Neural cell (in vitro differentiated cells): ENCODE results near the gene SNRK. TPM values are rescaled to one million over a fixed set of nuclear protein-coding genes. Genes with fewer than 3 reads are reported as not detected.

Source experiments
- H2AFZ ChIP-seq: fragments of 200-600, 300-800 bp; sonication (generic), shearing (Covaris generic); 2 replicates; pipeline ENCODE4 v1.6.0; 2014; ENCODE audit warnings: low read depth, mild to moderate bottlenecking, antibody characterized with exemption, low read length, moderate library complexity
- H3F3A ChIP-seq: fragments of 200-600 bp; shearing (Covaris generic); 2 replicates; pipeline ENCODE4 v1.6.1; 2016; ENCODE audit warnings: mild to moderate bottlenecking, moderate library complexity, mixed read lengths, antibody characterized with exemption, low read length; ENCODE audit not compliant: insufficient read depth, poor library complexity, severe bottlenecking
- H3K27ac ChIP-seq: fragments of 200-600, 300-800 bp; sonication (generic), shearing (Covaris generic); 2 replicates; pipeline ENCODE4 v1.5.1; 2014; ENCODE audit warnings: mild to moderate bottlenecking, low read length, moderate library complexity
- H3K27me3 ChIP-seq: fragments of 300-800, 200-600 bp; sonication (generic), shearing (Covaris generic); 2 replicates; pipeline ENCODE4 v1.6.0; 2014; ENCODE audit warnings: mild to moderate bottlenecking, low read depth, low read length, moderate library complexity; ENCODE audit not compliant: insufficient read depth
- H3K36me3 ChIP-seq: fragments of 300-800, 200-600 bp; sonication (generic), shearing (Covaris generic); 2 replicates; pipeline ENCODE4 v1.5.1; 2014; ENCODE audit warnings: mild to moderate bottlenecking, antibody characterized with exemption, low read length, moderate library complexity; ENCODE audit not compliant: insufficient read depth
- H3K4me2 ChIP-seq: fragments of 300-800, 200-600 bp; sonication (generic), shearing (Covaris generic); 2 replicates; pipeline ENCODE4 v1.6.0; 2014; ENCODE audit warnings: mild to moderate bottlenecking, low read length
- H3K4me3 ChIP-seq: fragments of 300-800, 200-600 bp; sonication (generic), shearing (Covaris generic); 2 replicates; pipeline ENCODE4 v1.5.1; 2014; ENCODE audit warnings: mild to moderate bottlenecking, low read length, moderate library complexity
- H3K79me2 ChIP-seq: fragments of 200-600 bp; shearing (Covaris generic); replicated peaks from 2 replicates; pipeline ENCODE4 v1.6.0; 2014; ENCODE audit warnings: mild to moderate bottlenecking, low read length, moderate library complexity; ENCODE audit not compliant: insufficient read depth
- H3K9ac ChIP-seq: fragments of 300-800, 200-600 bp; sonication (generic), shearing (Covaris generic); 2 replicates; pipeline ENCODE4 v1.6.1; 2016; ENCODE audit warnings: mild to moderate bottlenecking, low read length, mixed read lengths
- H3K9me2 ChIP-seq: fragments of 200-600 bp; shearing (Covaris generic); 2 replicates; pipeline ENCODE4 v1.6.1; 2016; ENCODE audit warnings: mild to moderate bottlenecking, low read length, mixed read lengths; ENCODE audit not compliant: insufficient read depth
- H3K9me3 ChIP-seq: fragments of 200-600, 300-800 bp; sonication (generic), shearing (Covaris generic); 2 replicates; pipeline ENCODE4 v1.6.1; 2016; ENCODE audit warnings: mild to moderate bottlenecking, mixed run types, low read length, moderate library complexity, mixed read lengths
- H4K20me1 ChIP-seq: fragments of 200-600 bp; shearing (Covaris generic); 2 replicates; pipeline ENCODE4 v1.6.1; 2016; ENCODE audit warnings: mild to moderate bottlenecking, mixed run types; ENCODE audit not compliant: insufficient read depth
- CTCF ChIP-seq: fragments of 450-650 bp; IDR thresholded peaks from 2 replicates; pipeline ENCODE4 v1.5.1; 2014; ENCODE audit warnings: antibody characterized with exemption, mild to moderate bottlenecking, moderate library complexity; ENCODE audit not compliant: poor library complexity, severe bottlenecking
- EP300 ChIP-seq: fragments of 450-650 bp; conservative IDR thresholded peaks from 2 replicates; pipeline ENCODE4 v1.6.1; 2014; ENCODE audit warnings: antibody characterized with exemption, mild to moderate bottlenecking, moderate library complexity; ENCODE audit not compliant: poor library complexity, severe bottlenecking
- EZH2 ChIP-seq: fragments of 200-600, 300-800 bp; shearing (Covaris generic), sonication (generic); IDR thresholded peaks from 2 replicates; pipeline ENCODE4 v1.6.1; 2014; ENCODE audit warnings: antibody characterized with exemption, low read length, borderline replicate concordance, mild to moderate bottlenecking; ENCODE audit not compliant: insufficient read depth, poor library complexity, severe bottlenecking
- MXI1 ChIP-seq: fragments of 450-650 bp; conservative IDR thresholded peaks from 2 replicates; pipeline ENCODE4 v1.6.1; 2014; ENCODE audit warnings: antibody characterized with exemption, mild to moderate bottlenecking; ENCODE audit not compliant: poor library complexity, severe bottlenecking
- POLR2AphosphoS5 ChIP-seq: IDR thresholded peaks from 2 replicates; pipeline ENCODE4 v1.6.1; 2012
- RAD21 ChIP-seq: fragments of 450-650 bp; conservative IDR thresholded peaks from 2 replicates; pipeline ENCODE4 v1.6.1; 2014; ENCODE audit warnings: antibody characterized with exemption, mild to moderate bottlenecking, moderate library complexity
- REST ChIP-seq: IDR thresholded peaks from 2 replicates; pipeline ENCODE4 v1.6.1; 2012; ENCODE audit warnings: borderline replicate concordance
- SMC3 ChIP-seq: fragments of 450-650 bp; conservative IDR thresholded peaks from 2 replicates; pipeline ENCODE4 v1.6.1; 2014; ENCODE audit warnings: antibody characterized with exemption, mild to moderate bottlenecking, moderate library complexity; ENCODE audit not compliant: poor library complexity
- TAF1 ChIP-seq: IDR thresholded peaks from 2 replicates; pipeline ENCODE4 v1.6.1; 2012; ENCODE audit warnings: low read depth
- polyA plus RNA-seq: library from polyadenylated mRNA; depleted of rRNA; stranded (reverse); fragments of >200 nt; gene quantifications from 2 replicates; pipeline ENCODE4 v1.2.3, GENCODE V29; 2014

Gene SNRK
- polyA plus RNA-seq, 1 donor from 2014 or later: 27.3 TPM

- Histone ChIP-seq H3K27ac (no peak overlapping the region), H3K9ac (no peak overlapping the region), H3F3A (no peaks in the 10 kb centered on the region), H3K9me2 (no peaks in the 10 kb centered on the region), H3K4me2 (no peak overlapping the region), H3K4me3 (peak overlapping the region; percentile 83), H3K79me2 (peaks cover 53% of the 10 kb centered on the region), H3K9me3 (no peaks in the 10 kb centered on the region), H4K20me1 (no peaks in the 10 kb centered on the region), H3K27me3 (no peaks in the 10 kb centered on the region), H2AFZ (no peak overlapping the region), H3K36me3 (no peaks in the 10 kb centered on the region)
- no peak for TF ChIP-seq CTCF
Measured at GRCh38 chr3:43288366-43288765, 2.0 kb downstream of the SNRK start.

- Histone ChIP-seq H3K27ac (no peak overlapping the region), H4K20me1 (no peaks in the 10 kb centered on the region), H3K4me2 (no peak overlapping the region), H3K4me3 (peak overlapping the region; percentile 83), H3K36me3 (no peaks in the 10 kb centered on the region), H3K27me3 (no peaks in the 10 kb centered on the region), H3K9ac (no peak overlapping the region), H3F3A (no peaks in the 10 kb centered on the region), H2AFZ (no peak overlapping the region), H3K9me3 (no peaks in the 10 kb centered on the region), H3K9me2 (no peaks in the 10 kb centered on the region), H3K79me2 (peaks cover 58% of the 10 kb centered on the region)
- no peak for TF ChIP-seq EZH2
- no peak for TF ChIP-seq SMC3
- TF ChIP-seq CTCF: no peak
- no peak for TF ChIP-seq RAD21
- TF ChIP-seq POLR2AphosphoS5: no peak
- no peak for TF ChIP-seq REST
- TF ChIP-seq TAF1: no peak
- no peak for TF ChIP-seq MXI1
- TF ChIP-seq EP300: no peak
Measured at GRCh38 chr3:43288850-43289249, 2.5 kb downstream of the SNRK start.
